Transverse colon (tissue), 4 donors: ENCODE data around the gene HSH2D. TPM values are rescaled to one million over a fixed set of nuclear protein-coding genes. Genes with fewer than 3 reads are reported as not detected.

ENCODE experiments used
- DNase-seq: peaks from one replicate; pipeline ENCODE4 v3.0.0-alpha.2; 2019
- H3K27ac ChIP-seq, 4 donors: fragments of 200-600 bp; sonication (generic); 2 replicates each; pipeline ENCODE4 v1.5.1; 2016 to 2018; ENCODE audit warnings: inconsistent platforms in 4 of 4
- H3K27me3 ChIP-seq: fragments of 200-600 bp; sonication (generic); 2 replicates; pipeline ENCODE4 v1.5.1; 2017; ENCODE audit warnings: inconsistent platforms
- H3K36me3 ChIP-seq, 4 donors: fragments of 200-600 bp; sonication (generic); 2 replicates each; pipeline ENCODE4 v1.5.1; 2017 to 2019; ENCODE audit warnings: inconsistent platforms in 4 of 4
- H3K4me1 ChIP-seq, 4 donors: fragments of 200-600 bp; sonication (generic); 2 replicates each; pipeline ENCODE4 v1.5.1; 2017 to 2020; ENCODE audit warnings: inconsistent platforms in 4 of 4
- H3K4me3 ChIP-seq, 4 donors: fragments of 200-600 bp; sonication (generic); 1 replicate in 1 of 4; 2 replicates in 3 of 4; pipeline versions ENCODE4 v1.5.1 to v1.6.1; 2017 to 2019; ENCODE audit warnings: inconsistent platforms in 4 of 4
- H3K9me3 ChIP-seq, 2 donors: fragments of 200-600 bp; sonication (generic); 2 replicates each; pipeline ENCODE4 v1.5.1; 2017 to 2019; ENCODE audit warnings: inconsistent platforms in 2 of 2
- EP300 ChIP-seq: sonication (generic); formaldehyde crosslinking; IDR thresholded peaks from one replicate; pipeline ENCODE4 v1.6.1; 2017; ENCODE audit warnings: antibody characterized with exemption, low read depth
- POLR2A ChIP-seq: fragments of 450-650 bp; IDR thresholded peaks from one replicate; pipeline ENCODE4 v1.6.1; 2016; ENCODE audit warnings: antibody characterized with exemption, mild to moderate bottlenecking, moderate library complexity
- POLR2AphosphoS5 ChIP-seq, 3 donors: sonication (generic); formaldehyde crosslinking; IDR thresholded peaks; one replicate each; pipeline ENCODE4 v1.6.1; 2016; ENCODE audit warnings: antibody characterized with exemption in 3 of 3
- WGBS, 2 donors: methylation state at CpG; one replicate each; pipeline ENCODE4 v1.1.5; 2018; ENCODE audit warnings: low coverage in 1 of 2; 5-methylcytosine and 5-hydroxymethylcytosine counted together
- in situ Hi-C, 4 donors: fragments of 200-750 bp; cut with MboI; loops; one replicate each; pipeline versions ENCODE4 v1.15.0 to v1.15.1; 2017; ENCODE audit warnings: low sequenced_read_pairs in 3 of 4, low pct_ligation_motif_present in 1 of 4, low pct_unique_long_range_greater_than_20kb in 1 of 4
- intact Hi-C: fragments of 100-400 bp; cut with DNase I; formaldehyde crosslinking; loops from one replicate; pipeline ENCODE4 v1.15.1; 2023; ENCODE audit warnings: low total_unique reads
- total RNA-seq, 4 donors: library from RNA; depleted of rRNA; stranded (reverse); fragments of >200 nt; gene quantifications; one replicate each; pipeline ENCODE4 v1.1.0, GENCODE V29; 2016
- TF ChIP-seq, protein P1 (sequence below), 5 experiments: fragments of 200-600 bp in 3 of 5; fragments of 450-650 bp in 2 of 5; sonication (generic) in 3 of 5; IDR thresholded peaks; 1 replicate in 2 of 5; 2 replicates in 3 of 5; pipeline ENCODE4 v1.5.1; 2016 to 2017; ENCODE audit warnings: antibody characterized with exemption in 5 of 5, inconsistent platforms in 3 of 5, mild to moderate bottlenecking in 2 of 5, moderate library complexity in 1 of 5

HSH2D gene
- total RNA-seq, 4 donors from 2014 or later, result 17.6 to 55.4 (median 30.8) TPM

DNA sequence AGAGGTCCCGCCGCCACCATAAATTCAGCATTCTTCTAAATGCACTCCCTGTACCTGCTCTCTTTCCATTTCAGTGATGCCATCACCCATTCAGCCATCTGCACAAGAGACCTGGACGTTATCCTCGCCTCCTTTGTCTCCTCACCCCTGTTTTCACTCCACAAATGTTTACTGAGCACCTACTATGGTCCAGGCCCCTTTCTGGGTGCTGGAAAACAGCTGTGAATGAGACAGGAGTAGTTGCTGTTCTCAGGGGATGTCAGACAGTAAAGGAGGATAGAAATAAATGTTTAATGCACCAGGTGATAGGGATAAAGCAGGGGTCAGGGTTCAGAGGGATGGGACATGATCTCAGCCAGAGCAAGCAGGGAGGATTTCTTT is 57.5 kb downstream of the HSH2D start:
- Histone ChIP-seq H3K27me3 (no peaks in the 10 kb centered on the region), H3K4me3 (no peak overlapping the region), H3K9me3 (no peaks in the 10 kb centered on the region), H3K36me3 (peaks cover 0 to 6% (median 0%) of the 10 kb centered on the region in 4 donors), H3K27ac (no peak overlapping the region), H3K4me1 (peaks cover 25 to 36% (median 28%) of the 10 kb centered on the region in 4 donors)
- DNase-seq, result no peak
- 87% methylated on average over 4 of the region's 4 CpGs; no CpG with 5 or more reads in 1 of the 2 donors for WGBS, 2 donors
- TF ChIP-seq POLR2AphosphoS5 (IDR thresholded peaks at IDR 0.05), result no peak
- no peak for TF ChIP-seq EP300
- TF ChIP-seq, protein P1, sequence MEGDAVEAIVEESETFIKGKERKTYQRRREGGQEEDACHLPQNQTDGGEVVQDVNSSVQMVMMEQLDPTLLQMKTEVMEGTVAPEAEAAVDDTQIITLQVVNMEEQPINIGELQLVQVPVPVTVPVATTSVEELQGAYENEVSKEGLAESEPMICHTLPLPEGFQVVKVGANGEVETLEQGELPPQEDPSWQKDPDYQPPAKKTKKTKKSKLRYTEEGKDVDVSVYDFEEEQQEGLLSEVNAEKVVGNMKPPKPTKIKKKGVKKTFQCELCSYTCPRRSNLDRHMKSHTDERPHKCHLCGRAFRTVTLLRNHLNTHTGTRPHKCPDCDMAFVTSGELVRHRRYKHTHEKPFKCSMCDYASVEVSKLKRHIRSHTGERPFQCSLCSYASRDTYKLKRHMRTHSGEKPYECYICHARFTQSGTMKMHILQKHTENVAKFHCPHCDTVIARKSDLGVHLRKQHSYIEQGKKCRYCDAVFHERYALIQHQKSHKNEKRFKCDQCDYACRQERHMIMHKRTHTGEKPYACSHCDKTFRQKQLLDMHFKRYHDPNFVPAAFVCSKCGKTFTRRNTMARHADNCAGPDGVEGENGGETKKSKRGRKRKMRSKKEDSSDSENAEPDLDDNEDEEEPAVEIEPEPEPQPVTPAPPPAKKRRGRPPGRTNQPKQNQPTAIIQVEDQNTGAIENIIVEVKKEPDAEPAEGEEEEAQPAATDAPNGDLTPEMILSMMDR (IDR thresholded peaks at IDR 0.05), result no peak
- TF ChIP-seq POLR2A, result no peak
- in situ Hi-C loops, result no loop called here
- intact Hi-C loops, result no loop called here

DNA sequence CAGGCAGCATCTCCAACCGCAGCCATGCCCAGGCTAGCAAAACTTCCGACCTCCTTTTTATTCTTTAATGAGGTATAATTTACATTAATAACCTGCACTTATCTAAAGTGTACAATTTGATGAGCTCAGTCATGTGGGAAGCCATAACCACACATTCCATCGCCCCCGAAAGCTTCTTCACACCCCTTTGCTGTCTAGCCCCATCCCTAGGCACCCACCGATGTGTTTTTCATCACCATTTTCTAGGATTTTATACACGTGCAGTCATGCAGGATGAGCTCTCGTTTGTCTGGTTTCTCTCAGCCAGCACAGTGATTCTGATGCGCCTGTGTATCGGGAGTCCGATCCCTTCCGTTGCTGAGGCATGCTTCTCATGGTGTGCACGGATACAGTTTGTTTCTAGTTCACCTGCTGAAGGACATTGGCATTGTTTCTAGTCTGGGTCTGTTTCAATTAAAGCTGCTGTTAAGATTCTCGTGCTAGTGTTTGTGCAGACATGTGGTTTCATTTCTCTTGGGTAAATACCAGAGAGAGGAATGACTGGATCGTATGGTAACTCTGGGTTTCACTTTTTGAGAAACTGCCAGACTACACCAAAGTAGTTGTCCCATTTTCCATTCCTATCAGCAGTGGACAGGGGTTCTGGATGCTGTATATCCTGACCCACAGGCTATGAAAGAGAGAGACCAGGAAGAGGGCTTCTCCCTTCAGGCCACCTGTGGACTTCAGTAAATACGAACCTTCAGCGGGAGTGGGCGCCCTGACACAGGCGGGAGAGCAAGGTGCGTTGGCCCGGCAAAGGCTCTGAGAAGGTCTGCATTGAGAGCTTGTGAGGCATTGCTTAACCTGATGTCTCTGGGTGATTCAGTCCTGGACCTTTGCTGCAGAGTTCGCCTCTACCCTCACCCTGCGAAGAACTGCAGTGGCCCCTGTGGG is 59.1 kb downstream of the HSH2D start:
- no peak overlapping the region for H3K4me3 ChIP-seq
- 80 to 82% methylated on average over 9 to 22 of the region's 22 CpGs for WGBS, 2 donors
- TF ChIP-seq, protein P1 (IDR thresholded peaks at IDR 0.05), result no peak
- no peak for TF ChIP-seq EP300
- TF ChIP-seq POLR2AphosphoS5 (IDR thresholded peaks at IDR 0.05), result no peak
- TF ChIP-seq POLR2A, result no peak
- in situ Hi-C loops (no loop called here), intact Hi-C loops (no loop called here)
- peaks cover 15 to 21% (median 19%) of the 10 kb centered on the region in 4 donors for H3K4me1 ChIP-seq
- no peak overlapping the region for H3K27ac ChIP-seq
- DNase-seq, result no peak
- H3K27me3 ChIP-seq, result no peaks in the 10 kb centered on the region
- no peaks in the 10 kb centered on the region for H3K9me3 ChIP-seq
- H3K36me3 ChIP-seq, result peaks cover 0 to 6% (median 0%) of the 10 kb centered on the region in 4 donors

DNA sequence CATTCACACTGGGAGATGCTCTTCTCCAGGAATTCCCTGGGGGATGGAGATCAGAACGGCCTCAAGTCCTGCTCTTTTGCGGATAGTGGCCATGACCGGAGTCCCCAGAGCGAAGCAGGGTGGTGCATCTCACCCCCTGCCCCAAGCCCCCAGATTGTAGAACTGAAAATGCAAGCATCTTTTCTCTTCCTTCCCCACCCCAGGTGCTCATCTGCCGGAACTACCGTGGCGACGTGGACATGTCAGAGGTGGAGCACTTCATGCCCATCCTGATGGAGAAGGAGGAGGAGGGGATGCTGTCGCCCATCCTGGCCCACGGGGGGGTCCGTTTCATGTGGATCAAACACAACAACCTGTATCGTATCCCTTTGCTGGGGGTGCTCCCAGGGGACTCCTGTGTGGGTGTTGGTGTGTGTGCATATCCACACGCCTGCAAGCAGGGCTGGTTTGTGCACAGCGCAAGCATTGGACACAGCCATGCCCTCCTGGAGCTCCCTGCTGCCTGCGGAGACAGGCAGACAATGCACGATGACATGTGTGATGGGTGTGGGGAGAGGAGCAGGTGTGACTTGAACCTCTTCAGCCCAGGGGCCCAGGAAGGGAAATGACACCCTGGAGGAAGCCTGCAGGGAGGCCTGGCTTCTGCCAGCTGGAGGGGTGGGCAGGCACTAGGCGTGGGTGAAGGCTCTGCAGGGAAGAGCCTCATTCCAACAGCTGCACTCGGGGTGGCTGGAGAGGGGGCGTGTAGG is 59.9 kb downstream of the HSH2D start:
- 85 to 97% methylated on average over 6 to 19 of the region's 19 CpGs for WGBS, 2 donors
- H3K4me1 ChIP-seq, result peaks cover 12 to 17% (median 14%) of the 10 kb centered on the region in 4 donors
- H3K36me3 ChIP-seq, result peaks cover 0 to 8% (median 2%) of the 10 kb centered on the region in 4 donors
- DNase-seq, result no peak
- H3K9me3 ChIP-seq, result no peaks in the 10 kb centered on the region
- no peak overlapping the region for H3K27ac ChIP-seq
- intact Hi-C loops, result no loop called here
- no peak overlapping the region for H3K4me3 ChIP-seq
- H3K27me3 ChIP-seq, result no peaks in the 10 kb centered on the region
- no peak for TF ChIP-seq EP300
- TF ChIP-seq, protein P1 (IDR thresholded peaks at IDR 0.05), result no peak
- TF ChIP-seq POLR2A, result no peak
- TF ChIP-seq POLR2AphosphoS5 (IDR thresholded peaks at IDR 0.05), result no peak
- in situ Hi-C loops, result no loop called here

DNA sequence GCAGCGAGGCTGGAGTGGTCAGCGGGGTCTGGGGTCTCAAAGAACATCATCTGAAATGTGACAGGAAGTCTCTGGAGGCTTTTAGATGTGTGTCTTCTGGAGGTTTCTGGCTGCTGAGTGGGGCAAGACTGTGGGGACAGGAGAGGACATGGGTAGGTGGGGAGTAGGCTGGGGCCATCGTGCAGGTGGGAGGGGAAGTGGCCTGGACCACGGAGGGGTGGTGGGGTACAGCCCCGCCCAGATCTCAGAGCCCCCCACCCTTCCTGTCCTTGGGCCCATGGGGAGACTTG is 60.5 kb downstream of the HSH2D start:
- in situ Hi-C loops (no loop called here), intact Hi-C loops (no loop called here)
- Histone ChIP-seq H3K4me3 (no peak overlapping the region), H3K9me3 (no peaks in the 10 kb centered on the region), H3K27me3 (no peaks in the 10 kb centered on the region), H3K27ac (no peak overlapping the region), H3K36me3 (peaks cover 0 to 13% (median 4%) of the 10 kb centered on the region in 4 donors), H3K4me1 (peaks cover 6 to 12% (median 9%) of the 10 kb centered on the region in 4 donors)
- no peak for DNase-seq
- TF ChIP-seq POLR2A (no peak), POLR2AphosphoS5 (IDR thresholded peaks at IDR 0.05) (no peak), EP300 (no peak)
- TF ChIP-seq, protein P1 (IDR thresholded peaks at IDR 0.05), result no peak
- WGBS, 2 donors, result 82 to 88% methylated on average over 2 to 5 of the region's 5 CpGs
